ENCODE data around the gene FUCA2.

Gene FUCA2, protein sequence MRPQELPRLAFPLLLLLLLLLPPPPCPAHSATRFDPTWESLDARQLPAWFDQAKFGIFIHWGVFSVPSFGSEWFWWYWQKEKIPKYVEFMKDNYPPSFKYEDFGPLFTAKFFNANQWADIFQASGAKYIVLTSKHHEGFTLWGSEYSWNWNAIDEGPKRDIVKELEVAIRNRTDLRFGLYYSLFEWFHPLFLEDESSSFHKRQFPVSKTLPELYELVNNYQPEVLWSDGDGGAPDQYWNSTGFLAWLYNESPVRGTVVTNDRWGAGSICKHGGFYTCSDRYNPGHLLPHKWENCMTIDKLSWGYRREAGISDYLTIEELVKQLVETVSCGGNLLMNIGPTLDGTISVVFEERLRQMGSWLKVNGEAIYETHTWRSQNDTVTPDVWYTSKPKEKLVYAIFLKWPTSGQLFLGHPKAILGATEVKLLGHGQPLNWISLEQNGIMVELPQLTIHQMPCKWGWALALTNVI

DNA sequence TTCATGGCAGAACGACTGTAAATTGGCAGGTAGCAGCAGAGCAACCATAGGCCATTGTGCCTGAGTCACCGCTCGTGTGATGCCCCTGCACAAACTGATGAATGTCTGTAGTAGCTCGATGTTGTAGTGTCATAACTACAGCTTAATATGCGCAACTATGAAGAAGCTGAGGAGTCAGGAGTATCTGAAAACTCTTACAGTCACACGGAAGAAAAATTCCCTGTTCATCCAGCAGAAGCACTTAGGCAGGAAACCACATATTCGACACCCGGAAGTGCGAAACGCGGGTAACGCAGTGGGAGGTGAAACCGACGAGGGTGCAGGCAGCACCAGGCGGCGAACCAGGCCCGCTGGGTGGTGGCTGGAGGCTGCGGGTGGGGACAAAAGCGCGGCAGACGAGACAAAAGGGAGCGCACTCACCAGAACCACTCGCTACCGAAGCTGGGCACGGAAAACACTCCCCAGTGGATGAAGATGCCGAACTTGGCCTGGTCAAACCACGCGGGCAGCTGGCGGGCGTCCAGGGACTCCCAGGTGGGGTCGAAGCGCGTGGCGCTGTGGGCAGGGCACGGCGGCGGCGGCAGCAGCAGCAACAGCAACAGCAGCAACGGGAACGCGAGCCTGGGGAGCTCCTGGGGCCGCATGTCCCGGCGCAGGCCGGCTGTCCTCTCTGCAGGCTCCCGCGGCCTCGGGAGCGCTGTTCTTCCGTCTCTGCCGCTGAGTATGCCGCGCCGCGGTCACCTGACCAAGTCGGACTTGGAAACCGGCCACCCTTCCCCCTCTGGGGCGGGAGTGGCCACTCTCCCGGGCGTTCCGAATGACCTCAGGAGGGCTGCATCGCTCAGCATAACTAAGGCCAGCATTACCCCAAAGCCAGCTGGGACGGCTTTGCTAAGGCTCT is at the start of gene FUCA2:
FUCA2 (minus strand) TSS at position 730 of the 901 bp plus-strand sequence; CDS start at position 644, 86 bp downstream.
- Histone ChIP-seq H3K27me3 (ENCODE audit: control insufficient read depth, insufficient read depth, low read length) (0 out of 2 replicates have a peak, but pooled peaks cover 2% of the 10 kb centered on the region), H3K4me1 (ENCODE audit: control insufficient read depth, insufficient read depth, low read length) (peaks cover 10% of the 10 kb centered on the region), H3K9ac (ENCODE audit: low read length) (peak within 1 kb of the TSS; percentile 93), H3K27ac (ENCODE audit: low read depth, low read length) (peak within 1 kb of the TSS; percentile 70), H3K9me3 (ENCODE audit: control insufficient read depth, insufficient read depth, low read depth, low read length) (no peaks in the 10 kb centered on the region), H3K36me3 (ENCODE audit: control insufficient read depth, insufficient read depth, low read length) (peaks cover 8% of the 10 kb centered on the region), H3K4me3 (ENCODE audit: low read depth, low read length) (peak within 1 kb of the TSS; percentile 77)

- Histone ChIP-seq H3K9ac (ENCODE audit: low read length) (no peak overlapping the region), H3K9me3 (ENCODE audit: control insufficient read depth, insufficient read depth, low read depth, low read length) (no peaks in the 10 kb centered on the region), H3K4me3 (ENCODE audit: low read depth, low read length) (no peak overlapping the region), H3K36me3 (ENCODE audit: control insufficient read depth, insufficient read depth, low read length) (no peaks in the 10 kb centered on the region), H3K27me3 (ENCODE audit: control insufficient read depth, insufficient read depth, low read length) (no peaks in the 10 kb centered on the region), H3K27ac (ENCODE audit: low read depth, low read length) (no peak overlapping the region), H3K4me1 (ENCODE audit: control insufficient read depth, insufficient read depth, low read length) (peaks cover 2% of the 10 kb centered on the region; the same call in 1 of the 2 replicates)
These were observed 49.7 kb upstream of the FUCA2 start for GRCh38 chr6:143561105-143561704.

- Histone ChIP-seq H3K27ac (ENCODE audit: low read depth, low read length) (no peak overlapping the region), H3K9ac (ENCODE audit: low read length) (no peak overlapping the region), H3K27me3 (ENCODE audit: control insufficient read depth, insufficient read depth, low read length) (no peaks in the 10 kb centered on the region), H3K36me3 (ENCODE audit: control insufficient read depth, insufficient read depth, low read length) (no peaks in the 10 kb centered on the region), H3K9me3 (ENCODE audit: control insufficient read depth, insufficient read depth, low read depth, low read length) (no peaks in the 10 kb centered on the region), H3K4me1 (ENCODE audit: control insufficient read depth, insufficient read depth, low read length) (peaks cover 18% of the 10 kb centered on the region; the same call in 1 of the 2 replicates), H3K4me3 (ENCODE audit: low read depth, low read length) (no peak overlapping the region)
These were observed 47.6 kb upstream of the FUCA2 start for GRCh38 chr6:143559051-143559660.

DNA sequence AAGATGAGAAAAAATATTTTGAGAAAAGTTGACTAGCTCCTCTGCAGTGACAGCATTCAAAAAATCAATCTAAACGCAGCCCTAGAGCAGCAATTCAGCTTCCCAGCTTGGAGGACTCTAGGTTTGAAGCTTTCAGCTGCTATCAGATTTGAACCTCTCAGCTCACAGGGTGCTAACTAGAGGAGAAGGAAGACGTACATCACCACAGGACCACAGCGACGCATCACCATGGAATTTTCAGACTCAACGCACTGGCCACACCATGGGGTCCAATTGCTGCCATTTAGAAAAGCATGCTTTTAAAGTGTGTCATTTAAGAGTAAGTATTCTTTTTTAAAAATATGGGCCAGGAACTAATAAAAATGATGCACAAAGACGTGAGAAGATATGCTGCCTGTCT is 45.0 kb upstream of the FUCA2 start:
- no peak overlapping the region for H3K9ac ChIP-seq (ENCODE audit: low read length)
- no peaks in the 10 kb centered on the region for H3K27me3 ChIP-seq (ENCODE audit: control insufficient read depth, insufficient read depth, low read length)
- no peaks in the 10 kb centered on the region for H3K36me3 ChIP-seq (ENCODE audit: control insufficient read depth, insufficient read depth, low read length)
- H3K27ac ChIP-seq (ENCODE audit: low read depth, low read length): no peak overlapping the region
- H3K4me3 ChIP-seq (ENCODE audit: low read depth, low read length): no peak overlapping the region
- no peaks in the 10 kb centered on the region for H3K9me3 ChIP-seq (ENCODE audit: control insufficient read depth, insufficient read depth, low read depth, low read length)
- peaks cover 18% of the 10 kb centered on the region; the same call in 1 of the 2 replicates for H3K4me1 ChIP-seq (ENCODE audit: control insufficient read depth, insufficient read depth, low read length)

- H3K9ac ChIP-seq (ENCODE audit: low read length): no peak overlapping the region
- H3K9me3 ChIP-seq (ENCODE audit: control insufficient read depth, insufficient read depth, low read depth, low read length): no peaks in the 10 kb centered on the region
- no peaks in the 10 kb centered on the region for H3K36me3 ChIP-seq (ENCODE audit: control insufficient read depth, insufficient read depth, low read length)
- H3K4me3 ChIP-seq (ENCODE audit: low read depth, low read length): no peak overlapping the region
- H3K27me3 ChIP-seq (ENCODE audit: control insufficient read depth, insufficient read depth, low read length): no peaks in the 10 kb centered on the region
- no peak overlapping the region for H3K27ac ChIP-seq (ENCODE audit: low read depth, low read length)
- peaks cover 18% of the 10 kb centered on the region; the same call in 1 of the 2 replicates for H3K4me1 ChIP-seq (ENCODE audit: control insufficient read depth, insufficient read depth, low read length)
These were observed 44.1 kb upstream of the FUCA2 start for GRCh38 chr6:143555582-143555981.

DNA sequence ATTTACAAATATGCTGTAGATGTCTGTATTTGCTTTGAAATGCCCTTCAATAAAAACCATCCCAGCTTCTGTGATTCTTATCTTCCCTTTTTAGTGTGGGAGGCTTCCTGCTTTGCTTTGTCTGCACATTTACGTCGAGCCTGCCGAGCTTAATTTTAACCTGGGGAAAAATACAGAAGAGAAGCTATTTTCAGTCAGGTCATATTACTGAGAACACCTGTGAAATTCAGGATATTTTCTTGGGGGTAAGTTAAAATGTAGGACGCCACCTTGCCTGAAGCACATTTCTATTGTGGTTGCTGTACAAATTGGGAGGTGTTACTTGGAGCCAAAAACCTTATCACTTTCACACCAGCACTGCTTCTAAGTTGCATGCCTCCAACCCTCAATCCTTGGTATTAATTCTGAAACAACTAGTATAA is 43.6 kb upstream of the FUCA2 start:
- Histone ChIP-seq H3K4me1 (ENCODE audit: control insufficient read depth, insufficient read depth, low read length) (peaks cover 18% of the 10 kb centered on the region; the same call in 1 of the 2 replicates), H3K9ac (ENCODE audit: low read length) (no peak overlapping the region), H3K36me3 (ENCODE audit: control insufficient read depth, insufficient read depth, low read length) (no peaks in the 10 kb centered on the region), H3K27ac (ENCODE audit: low read depth, low read length) (no peak overlapping the region), H3K4me3 (ENCODE audit: low read depth, low read length) (no peak overlapping the region), H3K27me3 (ENCODE audit: control insufficient read depth, insufficient read depth, low read length) (no peaks in the 10 kb centered on the region), H3K9me3 (ENCODE audit: control insufficient read depth, insufficient read depth, low read depth, low read length) (no peaks in the 10 kb centered on the region)

GRCh38 chr6:143553337-143553736 is 41.8 kb upstream of the FUCA2 start:
- Histone ChIP-seq H3K4me1 (ENCODE audit: control insufficient read depth, insufficient read depth, low read length) (peaks cover 18% of the 10 kb centered on the region; the same call in 1 of the 2 replicates), H3K36me3 (ENCODE audit: control insufficient read depth, insufficient read depth, low read length) (no peaks in the 10 kb centered on the region), H3K27me3 (ENCODE audit: control insufficient read depth, insufficient read depth, low read length) (no peaks in the 10 kb centered on the region), H3K9ac (ENCODE audit: low read length) (no peak overlapping the region), H3K27ac (ENCODE audit: low read depth, low read length) (no peak overlapping the region), H3K4me3 (ENCODE audit: low read depth, low read length) (no peak overlapping the region), H3K9me3 (ENCODE audit: control insufficient read depth, insufficient read depth, low read depth, low read length) (no peaks in the 10 kb centered on the region)

- peaks cover 6% of the 10 kb centered on the region; the same call in 1 of the 2 replicates for H3K4me1 ChIP-seq (ENCODE audit: control insufficient read depth, insufficient read depth, low read length)
- no peaks in the 10 kb centered on the region for H3K36me3 ChIP-seq (ENCODE audit: control insufficient read depth, insufficient read depth, low read length)
- H3K27me3 ChIP-seq (ENCODE audit: control insufficient read depth, insufficient read depth, low read length): no peaks in the 10 kb centered on the region
- no peak overlapping the region for H3K9ac ChIP-seq (ENCODE audit: low read length)
- no peak overlapping the region for H3K4me3 ChIP-seq (ENCODE audit: low read depth, low read length)
- no peaks in the 10 kb centered on the region for H3K9me3 ChIP-seq (ENCODE audit: control insufficient read depth, insufficient read depth, low read depth, low read length)
- no peak overlapping the region for H3K27ac ChIP-seq (ENCODE audit: low read depth, low read length)
These were observed 38.4 kb upstream of the FUCA2 start for GRCh38 chr6:143549949-143550268.

DNA sequence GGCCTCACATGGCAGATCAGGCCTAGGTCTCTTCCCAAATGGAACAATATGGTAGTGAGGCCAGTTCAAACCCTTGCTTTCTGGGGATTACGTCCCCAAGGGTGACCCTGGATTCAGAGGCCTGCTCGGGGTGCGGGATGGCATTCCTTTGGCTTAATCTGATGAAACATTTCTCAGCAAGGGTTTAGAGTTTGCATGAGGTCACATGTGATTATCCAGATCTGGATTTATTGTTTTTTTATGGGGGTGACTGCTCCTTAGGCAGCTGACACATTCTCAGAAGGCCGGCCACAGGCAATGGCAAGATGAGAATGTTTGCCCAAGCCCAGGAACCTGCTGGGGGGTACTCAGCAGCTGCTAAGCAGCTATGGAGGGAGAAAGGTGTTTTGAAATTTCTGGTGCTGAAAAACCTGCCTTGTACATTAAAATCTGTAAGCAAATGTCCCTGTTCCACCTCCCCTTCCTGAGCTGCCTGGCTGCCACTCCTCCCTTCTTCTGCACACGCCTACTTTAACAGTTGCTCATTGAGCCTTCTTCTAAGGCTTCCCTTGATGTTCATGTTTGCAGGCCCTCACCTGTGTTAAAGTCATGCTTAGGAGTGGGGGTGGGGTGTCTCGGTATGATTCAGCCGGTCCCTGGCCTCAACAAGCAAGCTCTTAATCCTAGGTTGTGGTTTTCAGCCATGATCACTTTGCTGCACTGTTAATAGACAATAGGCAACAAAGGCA is 37.9 kb upstream of the FUCA2 start:
- Histone ChIP-seq H3K36me3 (ENCODE audit: control insufficient read depth, insufficient read depth, low read length) (no peaks in the 10 kb centered on the region), H3K9ac (ENCODE audit: low read length) (no peak overlapping the region), H3K27ac (ENCODE audit: low read depth, low read length) (no peak overlapping the region)

GRCh38 chr6:143546599-143546998 is 35.1 kb upstream of the FUCA2 start:
- no peaks in the 10 kb centered on the region for H3K36me3 ChIP-seq (ENCODE audit: control insufficient read depth, insufficient read depth, low read length)
- H3K27me3 ChIP-seq (ENCODE audit: control insufficient read depth, insufficient read depth, low read length): no peaks in the 10 kb centered on the region
- no peak overlapping the region for H3K9ac ChIP-seq (ENCODE audit: low read length)
- H3K27ac ChIP-seq (ENCODE audit: low read depth, low read length): no peak overlapping the region
- peaks cover 6% of the 10 kb centered on the region for H3K4me1 ChIP-seq (ENCODE audit: control insufficient read depth, insufficient read depth, low read length)
- no peaks in the 10 kb centered on the region for H3K9me3 ChIP-seq (ENCODE audit: control insufficient read depth, insufficient read depth, low read depth, low read length)
- no peak overlapping the region for H3K4me3 ChIP-seq (ENCODE audit: low read depth, low read length)

More for the DNA sequence above, 37.9 kb upstream of the FUCA2 start:
- H3K27me3 ChIP-seq (ENCODE audit: control insufficient read depth, insufficient read depth, low read length): no peaks in the 10 kb centered on the region
- H3K4me1 ChIP-seq (ENCODE audit: control insufficient read depth, insufficient read depth, low read length): peaks cover 1% of the 10 kb centered on the region
- H3K9me3 ChIP-seq (ENCODE audit: control insufficient read depth, insufficient read depth, low read depth, low read length): no peaks in the 10 kb centered on the region
- H3K4me3 ChIP-seq (ENCODE audit: low read depth, low read length): no peak overlapping the region
